ENCODE results near the gene STK31. TPM values are rescaled to one million over a fixed set of nuclear protein-coding genes. Genes with fewer than 3 reads are reported as not detected.
"Not testable (repeated sequence)": the region's sequence is repeated elsewhere in the genome, so short reads cannot be mapped to it uniquely, and the experiment has no call there.

The STK31 gene
- total RNA-seq, 1 donor = not detected

- TF ChIP-seq CTCF (IDR thresholded peaks at IDR 0.05; ENCODE audit: insufficient read depth, low read depth, low read length) = no peak
- DNase-seq (ENCODE audit: low read depth) = no peak
- no peak overlapping the region for H3K4me3 ChIP-seq (ENCODE audit: low read depth, low read length)
Observed at GRCh38 chr7:23852135-23852534, 142.1 kb downstream of the STK31 start.

- DNase-seq (ENCODE audit: low read depth) = no peak
- no peak for TF ChIP-seq CTCF (IDR thresholded peaks at IDR 0.05; ENCODE audit: insufficient read depth, low read depth, low read length)
- H3K4me3 ChIP-seq (ENCODE audit: low read depth, low read length) = no peak overlapping the region
Observed at GRCh38 chr7:23852988-23853387, 143.0 kb downstream of the STK31 start.

- DNase-seq (ENCODE audit: low read depth) = peak; percentile 45
- TF ChIP-seq CTCF (IDR thresholded peaks at IDR 0.05; ENCODE audit: insufficient read depth, low read depth, low read length) = peak; percentile 70
- H3K4me3 ChIP-seq (ENCODE audit: low read depth, low read length) = no peak overlapping the region
Observed at GRCh38 chr7:23863209-23863787, 153.3 kb downstream of the STK31 start.

GRCh38 chr7:23864973-23865372, 155.0 kb downstream of the STK31 start:
- no peak for TF ChIP-seq CTCF (IDR thresholded peaks at IDR 0.05; ENCODE audit: insufficient read depth, low read depth, low read length)
- DNase-seq (ENCODE audit: low read depth) = peak; percentile 38
- H3K4me3 ChIP-seq (ENCODE audit: low read depth, low read length) = no peak overlapping the region

DNA sequence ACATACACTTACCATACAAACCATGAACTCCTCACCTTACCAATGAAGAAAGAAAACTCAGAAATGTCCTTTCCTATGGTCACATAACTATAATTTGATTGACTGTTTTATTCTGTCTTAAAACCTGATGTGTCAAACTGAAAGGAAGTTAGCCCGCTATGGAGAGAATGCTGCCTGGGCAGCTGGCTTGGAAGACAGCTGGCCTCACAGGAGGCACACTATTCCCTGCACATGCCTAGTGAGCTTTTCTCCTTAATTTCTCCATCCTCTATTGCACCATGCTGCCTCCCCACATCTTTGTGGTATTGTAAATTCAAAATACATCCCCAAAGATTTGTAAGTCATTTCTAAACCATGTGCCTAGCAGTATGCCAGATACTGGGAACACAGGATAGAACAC, 163.3 kb downstream of the STK31 start:
- H3K4me3 ChIP-seq (ENCODE audit: low read depth, low read length) = no peak overlapping the region
- no peak for TF ChIP-seq CTCF (IDR thresholded peaks at IDR 0.05; ENCODE audit: insufficient read depth, low read depth, low read length)
- DNase-seq (ENCODE audit: low read depth) = no peak

DNA sequence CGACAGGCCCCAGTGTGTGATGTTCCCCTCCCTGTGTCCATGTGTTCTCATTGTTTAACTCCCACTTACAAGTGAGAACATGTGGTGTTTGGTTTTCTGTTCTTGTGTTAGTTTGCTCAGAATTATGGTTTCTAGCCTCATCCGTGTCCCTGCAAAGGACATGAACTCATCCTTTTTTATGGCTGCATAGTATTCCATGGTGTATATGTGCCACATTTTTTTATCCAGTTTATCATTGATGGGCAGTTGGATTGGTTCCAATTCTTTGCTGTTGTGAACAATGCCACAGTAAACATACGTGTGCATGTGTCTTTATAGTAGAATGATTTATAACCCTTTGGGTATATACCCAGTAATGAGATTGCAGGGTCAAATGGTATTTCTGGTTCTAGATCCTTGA, 166.5 kb downstream of the STK31 start:
- H3K4me3 ChIP-seq (ENCODE audit: low read depth, low read length); DNase-seq (ENCODE audit: low read depth): not testable (repeated sequence)

Other genes starting within 250 kb of the STK31 start
- gene IGF2BP3, start 239.7 kb upstream of the STK31 start, total RNA-seq = 9.1 and 12.2 TPM in 2 replicates
- gene TRA2A, start 178.2 kb upstream of the STK31 start, total RNA-seq = 21.3 and 45.8 TPM in 2 replicates
- 14.5 and 15.5 TPM in 2 replicates for gene CCDC126, start 112.8 kb upstream of the STK31 start, total RNA-seq
- 0.43 and 0.64 TPM in 2 replicates for gene FAM221A, start 30.0 kb upstream of the STK31 start, total RNA-seq